ENCODE measurements around the gene NFATC2. TPM values are rescaled to one million over a fixed set of nuclear protein-coding genes. Genes with fewer than 3 reads are reported as not detected.

The NFATC2 gene
- total and polyA plus RNA-seq, 2 of the 4 experiments (the other 2 are of a cell fraction) = 0.18 to 0.38 TPM

DNA sequence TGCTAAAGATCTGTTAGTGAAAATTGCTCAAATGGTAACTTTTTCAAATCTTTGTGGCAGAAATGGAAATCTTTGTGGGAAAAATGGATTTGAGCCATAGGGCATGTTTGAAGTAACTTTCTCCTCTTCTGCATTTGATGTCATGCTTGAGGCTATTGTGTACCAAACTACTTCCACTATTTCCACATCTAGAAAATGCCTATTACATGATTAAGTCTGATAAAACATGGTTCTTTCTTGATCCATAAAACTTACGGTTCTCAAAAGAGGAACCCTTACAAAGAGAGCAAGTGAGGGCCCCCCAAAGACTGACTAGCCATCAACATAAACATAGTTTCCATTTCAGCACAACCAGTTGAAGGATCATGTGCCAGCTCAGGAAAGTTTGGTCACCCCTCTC, 150.6 kb downstream of the NFATC2 start:
- Histone ChIP-seq H2BK20ac (ENCODE audit: low read depth, low read length) (no peak overlapping the region), H3K18ac (ENCODE audit: low read depth, low read length) (no peak overlapping the region), H3K9me3 (ENCODE audit: control insufficient read depth, insufficient read depth, low read length) (no peaks in the 10 kb centered on the region), H4K20me1 (ENCODE audit: insufficient read depth, low read length) (no peaks in the 10 kb centered on the region), H3K27ac (ENCODE audit: insufficient read depth, low read length) (no peak overlapping the region), H3K9ac (ENCODE audit: low read depth, low read length) (no peak overlapping the region), H3K4me1 (ENCODE audit: control insufficient read depth, insufficient read depth, low read length) (peaks cover 5% of the 10 kb centered on the region), H3K9me1 (ENCODE audit: insufficient read depth, low read length) (peaks cover 6% of the 10 kb centered on the region; the same call in 1 of the 2 replicates), H2AK5ac (ENCODE audit: low read depth, low read length) (no peak overlapping the region), H2BK5ac (ENCODE audit: low read depth, low read length, poor library complexity, severe bottlenecking) (no peak overlapping the region), H2AFZ (replicated peaks; ENCODE audit: low read length, poor library complexity) (no peak overlapping the region), H2AK9ac (replicated peaks; ENCODE audit: low read depth, low read length, poor library complexity) (no peak overlapping the region), H4K5ac (ENCODE audit: low read depth, low read length) (no peak overlapping the region), H4K8ac (ENCODE audit: low read depth in 2 of 2, low read length in 2 of 2) (no peak overlapping the region), H3K36me3 (ENCODE audit: control insufficient read depth, insufficient read depth, low read length) (no peaks in the 10 kb centered on the region; the same call in 1 of the 2 replicates), H2BK120ac (ENCODE audit: low read depth, low read length) (no peak overlapping the region), H3K56ac (ENCODE audit: extremely low read depth, insufficient read depth, low read length) (no peak overlapping the region), H2BK15ac (ENCODE audit: low read depth, low read length) (no peak overlapping the region), H3K4me3 (ENCODE audit: insufficient read depth, low read depth, low read length) (no peak overlapping the region), H3K79me1 (ENCODE audit: low read depth in 1 of 2, low read length in 2 of 2) (peaks cover 0 to 6% of the 10 kb centered on the region in 2 experiments; a peak in 1 of 4 replicates), H3K4ac (ENCODE audit: low read depth, low read length) (no peak overlapping the region), H3K4me2 (ENCODE audit: low read depth, low read length) (no peak overlapping the region), H3K27me3 (ENCODE audit: control insufficient read depth, insufficient read depth, low read length) (no peaks in the 10 kb centered on the region), H3K14ac (replicated peaks; ENCODE audit: low read depth, low read length) (no peak overlapping the region), H3K23ac (ENCODE audit: low read depth, low read length) (no peak overlapping the region), H4K91ac (ENCODE audit: insufficient read depth, low read depth, low read length) (no peak overlapping the region)
- TF ChIP-seq MAZ (IDR thresholded peaks at IDR 0.05; ENCODE audit: borderline replicate concordance, low read depth, low read length) (no peak), SMC3 (IDR thresholded peaks at IDR 0.05; ENCODE audit: low read depth, low read length) (no peak)
- in situ Hi-C loops (cut with MboI; ENCODE audit: low sequenced_read_pairs) = no loop called here
- DNase-seq (no peak), ATAC-seq (ENCODE audit: low read depth) (no peak)
- dilution Hi-C loops (cut with HindIII; ENCODE audit: low sequenced_read_pairs, unreplicated experiment) = no loop called here
- WGBS, 2 experiments (ENCODE audit: extremely low coverage in 2 of 2, insufficient read length in 1 of 2) = no CpG with 5 or more reads among the region's 1 CpG
- BruUV-seq (replicated peaks) = no TSS peak
- intact Hi-C loops (cut with micrococcal nuclease) = no loop called here
- POLR2A ChIA-PET (ENCODE audit: unreplicated experiment) = no interaction called here
- CTCF ChIA-PET = no interaction called here

Data from IMR-90 (cell line).